Brain microvascular endothelial cell (primary cell): ENCODE data around the gene RCOR3.

Source experiments
- DNase-seq: peaks from one replicate; pipeline ENCODE4 v3.0.0-alpha.2; 2020
- H3K27ac ChIP-seq: fragments of 250-450 bp; sonication (Bioruptor Pico); 2 replicates; pipeline ENCODE4 v1.5.1; 2020; ENCODE audit warnings: mild to moderate bottlenecking, moderate library complexity
- H3K27me3 ChIP-seq: fragments of 250-450 bp; sonication (Bioruptor Pico); replicated peaks from 2 replicates; pipeline ENCODE4 v1.5.1; 2020; ENCODE audit warnings: mild to moderate bottlenecking
- H3K36me3 ChIP-seq: fragments of 250-450 bp; sonication (Bioruptor Pico); replicated peaks from 2 replicates; pipeline ENCODE4 v1.5.1; 2020; ENCODE audit warnings: mild to moderate bottlenecking
- H3K4me3 ChIP-seq: 2 replicates; pipeline ENCODE4 v1.5.1; 2011; ENCODE audit warnings: low read depth, mild to moderate bottlenecking, control low read depth, low read length, moderate library complexity
- CTCF ChIP-seq: IDR thresholded peaks from 2 replicates; pipeline ENCODE4 v1.5.1; 2011; ENCODE audit warnings: low read depth, mild to moderate bottlenecking, moderate library complexity, low read length, control low read depth, inconsistent platforms; ENCODE audit errors: missing control alignments
- in situ Hi-C: cut with HindIII; loops from 2 replicates; pipeline ENCODE4 v1.10.0; 2017; ENCODE audit warnings: low sequenced_read_pairs, low pct_ligation_motif_present

Gene RCOR3

GRCh38 chr1:211292411-211292810, 33.2 kb downstream of the RCOR3 start:
- DNase-seq, result no peak
- in situ Hi-C loops, result no loop called here
- Histone ChIP-seq H3K4me3 (no peak overlapping the region), H3K36me3 (peaks cover 54% of the 10 kb centered on the region), H3K27me3 (no peaks in the 10 kb centered on the region), H3K27ac (no peak overlapping the region)
- no peak for TF ChIP-seq CTCF

GRCh38 chr1:211296396-211296795, 37.2 kb downstream of the RCOR3 start:
- no peak for DNase-seq
- Histone ChIP-seq H3K27ac (no peak overlapping the region), H3K27me3 (no peaks in the 10 kb centered on the region), H3K4me3 (no peak overlapping the region), H3K36me3 (peaks cover 38% of the 10 kb centered on the region)
- in situ Hi-C loops, result no loop called here
- TF ChIP-seq CTCF, result no peak

GRCh38 chr1:211305044-211305443, 45.9 kb downstream of the RCOR3 start:
- no peak for TF ChIP-seq CTCF
- peak; percentile 65 for DNase-seq

GRCh38 chr1:211309617-211310016, 50.5 kb downstream of the RCOR3 start:
- H3K4me3 ChIP-seq, result no peak overlapping the region
- H3K27me3 ChIP-seq, result no peaks in the 10 kb centered on the region
- DNase-seq, result no peak
- TF ChIP-seq CTCF, result no peak
- H3K36me3 ChIP-seq, result peaks cover 16% of the 10 kb centered on the region
- no peak overlapping the region for H3K27ac ChIP-seq
- in situ Hi-C loops, result no loop called here

More at GRCh38 chr1:211305044-211305443, 45.9 kb downstream of the RCOR3 start:
- H3K27ac ChIP-seq, result no peak overlapping the region
- no peaks in the 10 kb centered on the region for H3K27me3 ChIP-seq
- in situ Hi-C loops, result no loop called here
- peaks cover 8% of the 10 kb centered on the region for H3K36me3 ChIP-seq
- no peak overlapping the region for H3K4me3 ChIP-seq

GRCh38 chr1:211313392-211313791, 54.2 kb downstream of the RCOR3 start:
- H3K4me3 ChIP-seq, result no peak overlapping the region
- H3K27ac ChIP-seq, result no peak overlapping the region
- H3K36me3 ChIP-seq, result peaks cover 24% of the 10 kb centered on the region
- in situ Hi-C loops, result no loop called here
- no peaks in the 10 kb centered on the region for H3K27me3 ChIP-seq
- no peak for TF ChIP-seq CTCF
- no peak for DNase-seq

GRCh38 chr1:211318576-211319280, 59.6 kb downstream of the RCOR3 start:
- in situ Hi-C loops, result no loop called here
- no peak for DNase-seq
- Histone ChIP-seq H3K4me3 (no peak overlapping the region), H3K27me3 (no peaks in the 10 kb centered on the region), H3K27ac (no peak overlapping the region), H3K36me3 (peaks cover 10% of the 10 kb centered on the region)
- TF ChIP-seq CTCF, result no peak
